NCI-H2107 treated with DMSO at 0.1 percent for 48 hours (cell line): ENCODE measurements around the gene SERPINE1.
"Not testable (repeated sequence)": the region's sequence is repeated elsewhere in the genome, so short reads cannot be mapped to it uniquely, and the experiment has no call there.

Experiments used
- DNase-seq: peaks from one replicate; lab custom pipeline; 2025; ENCODE audit not compliant: unreplicated experiment; lab: John Stamatoyannopoulos, UW

Gene SERPINE1

GRCh38 chr7:101121991-101122932 is 4.6 kb upstream of the SERPINE1 start:
- DNase-seq = no peak

- no peak for DNase-seq
Observed at GRCh38 chr7:101122933-101123702, 3.8 kb upstream of the SERPINE1 start.

GRCh38 chr7:101123703-101124068 is 3.2 kb upstream of the SERPINE1 start:
- no peak for DNase-seq

GRCh38 chr7:101124376-101125056 is 2.4 kb upstream of the SERPINE1 start:
- no peak for DNase-seq

GRCh38 chr7:101125989-101126650 is 784 bp upstream of the SERPINE1 start:
- DNase-seq = no peak

- DNase-seq = no peak
Observed at GRCh38 chr7:101127460-101128039, 646 bp downstream of the SERPINE1 start.

GRCh38 chr7:101128040-101128834 is 1.3 kb downstream of the SERPINE1 start:
- peak; percentile 26 for DNase-seq

- no peak for DNase-seq
Observed at GRCh38 chr7:101129603-101130117, 2.8 kb downstream of the SERPINE1 start.

- not testable (repeated sequence) for DNase-seq
Observed at GRCh38 chr7:101132626-101133600, 6.0 kb downstream of the SERPINE1 start.

- DNase-seq = no peak
Observed at GRCh38 chr7:101133621-101134398, 6.9 kb downstream of the SERPINE1 start.

GRCh38 chr7:101134399-101134980 is 7.6 kb downstream of the SERPINE1 start:
- DNase-seq = peak; percentile 36

- no peak for DNase-seq
Observed at GRCh38 chr7:101137651-101138212, 10.8 kb downstream of the SERPINE1 start.

- DNase-seq = peak; percentile 54
Observed at GRCh38 chr7:101138213-101138870, 11.4 kb downstream of the SERPINE1 start.

- no peak for DNase-seq
Observed at GRCh38 chr7:101140339-101140699, 13.4 kb downstream of the SERPINE1 start.

- DNase-seq = no peak
Observed at GRCh38 chr7:101140746-101141382, 14.0 kb downstream of the SERPINE1 start.
